Activated T-cell treated with anti-CD3 and anti-CD28 coated beads, Interleukin-2, amount 50 U/mL, for 72 hours (primary cell): ENCODE results near the gene PHF12. TPM values are rescaled to one million over a fixed set of nuclear protein-coding genes. Genes with fewer than 3 reads are reported as not detected.
"Not testable (repeated sequence)": the region's sequence is repeated elsewhere in the genome, so short reads cannot be mapped to it uniquely, and the experiment has no call there.

ENCODE experiments used
- ATAC-seq, 2 donors: fragments of 150-1000 bp; cut with Tn5 transposase; replicated peaks in 1 of 2; 2 replicates each; pipeline ENCODE4 v1.10.0; 2021; ENCODE audit warnings: moderate library complexity in 2 of 2, mild to moderate bottlenecking in 1 of 2
- DNase-seq, 2 donors: peaks; one replicate each; pipeline ENCODE4 v3.0.0; 2021 to 2022; ENCODE audit warnings: mixed read lengths in 1 of 2
- H3K27ac Mint-ChIP-seq: one replicate; pipeline ENCODE4 v1.8.0; 2022; ENCODE audit warnings: mild to moderate bottlenecking, moderate library complexity, mixed read lengths
- H3K27me3 Mint-ChIP-seq: one replicate; pipeline ENCODE4 v1.8.0; 2022; ENCODE audit warnings: low read depth, mixed read lengths
- H3K36me3 Mint-ChIP-seq, 2 donors: one replicate each; pipeline ENCODE4 v1.8.0; 2022; ENCODE audit warnings: mixed read lengths in 2 of 2, mild to moderate bottlenecking in 1 of 2; ENCODE audit not compliant: insufficient read depth in 2 of 2
- H3K4me1 Mint-ChIP-seq: one replicate; pipeline ENCODE4 v1.8.0; 2022; ENCODE audit warnings: low read depth, mixed read lengths
- H3K4me3 Mint-ChIP-seq, 2 donors: one replicate each; pipeline ENCODE4 v1.8.0; 2022; ENCODE audit warnings: mild to moderate bottlenecking in 2 of 2, mixed read lengths in 2 of 2, moderate library complexity in 2 of 2
- H3K9me3 Mint-ChIP-seq, 2 donors: one replicate each; pipeline ENCODE4 v1.8.0; 2022; ENCODE audit warnings: mixed read lengths in 2 of 2
- total RNA-seq, 2 donors: library from RNA; stranded (reverse); gene quantifications; one replicate each; pipeline ENCODE4 v1.2.3, GENCODE V29; 2022

The PHF12 gene
- total RNA-seq, 2 donors from 2014 or later = 67.7 to 81.6 TPM

GRCh38 chr17:28944862-28945741, 6.2 kb downstream of the PHF12 start:
- peak overlapping the region; percentile 92 for H3K27ac Mint-ChIP-seq

GRCh38 chr17:28944343-28944742, 7.0 kb downstream of the PHF12 start:
- Mint-ChIP-seq H3K36me3 (peaks cover 9 to 53% of the 10 kb centered on the region in 2 donors), H3K27me3 (no peaks in the 10 kb centered on the region), H3K9me3 (no peaks in the 10 kb centered on the region), H3K4me3 (peak overlapping the region; percentile 6 to 10), H3K27ac (no peak overlapping the region), H3K4me1 (peaks cover 89% of the 10 kb centered on the region)
- ATAC-seq = no peak
- DNase-seq = no peak

More at GRCh38 chr17:28944862-28945741, 6.2 kb downstream of the PHF12 start:
- Mint-ChIP-seq H3K4me1 (peaks cover 83% of the 10 kb centered on the region), H3K4me3 (peak overlapping the region; percentile 91 to 96), H3K36me3 (peaks cover 9 to 49% of the 10 kb centered on the region in 2 donors), H3K27me3 (no peaks in the 10 kb centered on the region), H3K9me3 (no peaks in the 10 kb centered on the region)
- no peak for DNase-seq
- no peak for ATAC-seq

DNA sequence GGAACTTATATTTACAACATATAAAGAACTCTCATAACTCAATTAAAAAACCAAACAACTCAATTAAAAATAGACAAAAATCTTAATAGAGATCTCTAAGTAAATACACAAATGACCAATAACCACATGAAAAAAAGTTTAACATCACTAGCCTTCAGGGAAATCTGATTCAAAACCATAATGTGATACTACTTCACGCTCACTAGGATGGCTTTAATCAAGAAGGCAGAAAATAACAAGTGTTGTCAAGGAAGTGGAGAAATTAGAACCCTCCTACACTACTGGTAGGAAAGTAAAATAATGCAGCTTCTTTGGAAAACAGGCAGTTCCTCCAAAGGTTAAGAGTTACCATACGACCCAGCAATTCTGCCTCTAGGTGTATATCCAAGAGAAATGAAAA, 8.4 kb downstream of the PHF12 start:
- Mint-ChIP-seq H3K9me3 (no peaks in the 10 kb centered on the region), H3K27ac (no peak overlapping the region), H3K4me1 (peaks cover 92% of the 10 kb centered on the region), H3K27me3 (no peaks in the 10 kb centered on the region), H3K36me3 (peaks cover 9 to 45% of the 10 kb centered on the region in 2 donors), H3K4me3 (no peak overlapping the region)
- ATAC-seq (no peak), DNase-seq (no peak)

DNA sequence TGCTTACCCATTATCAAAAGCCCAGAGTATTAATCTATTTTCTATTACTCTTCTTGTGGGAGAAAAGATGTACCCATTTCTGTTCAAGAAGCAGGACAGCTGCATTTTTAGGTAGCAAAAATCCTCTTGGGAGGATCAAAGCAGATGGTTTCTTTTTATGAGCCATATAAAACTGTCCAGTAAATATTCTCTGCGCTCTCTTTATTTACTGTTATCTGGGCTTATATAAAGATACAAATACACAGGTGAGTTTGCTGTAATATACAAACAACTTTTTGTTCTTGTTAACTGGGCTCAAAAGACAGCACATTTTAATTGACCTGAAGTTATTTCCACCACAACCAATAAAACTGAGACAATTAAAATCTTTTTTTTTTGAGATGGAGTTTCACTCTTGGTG, 10.1 kb downstream of the PHF12 start:
- Mint-ChIP-seq H3K4me3 (peak overlapping the region in 1 of 2 donors; percentile 52), H3K27ac (no peak overlapping the region), H3K27me3 (no peaks in the 10 kb centered on the region), H3K36me3 (peaks cover 9 to 38% of the 10 kb centered on the region in 2 donors), H3K9me3 (no peaks in the 10 kb centered on the region), H3K4me1 (peaks cover 90% of the 10 kb centered on the region)
- ATAC-seq (no peak), DNase-seq (no peak)

DNA sequence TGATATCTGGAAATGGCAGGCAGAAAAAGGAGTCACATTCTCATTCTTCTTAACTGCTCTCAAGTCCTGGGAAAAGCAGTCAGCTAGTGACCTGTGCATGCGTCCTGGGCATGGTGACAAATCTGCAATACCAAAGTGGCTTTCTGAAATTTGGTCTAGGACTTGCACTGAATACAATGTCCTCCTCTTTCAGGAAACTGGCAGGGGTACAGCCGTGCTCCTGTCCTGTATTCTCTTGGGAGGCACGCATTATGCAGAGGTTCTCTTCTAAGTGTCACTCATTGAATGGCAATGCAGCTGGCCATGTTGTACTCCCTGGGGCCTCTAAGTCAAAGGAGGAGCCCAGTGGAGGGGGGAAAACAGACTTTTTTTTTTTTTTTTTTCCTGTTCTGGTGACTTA, 10.6 kb downstream of the PHF12 start:
- Mint-ChIP-seq H3K4me1 (peaks cover 90% of the 10 kb centered on the region), H3K4me3 (peak overlapping the region in 1 of 2 donors; percentile 52), H3K27ac (no peak overlapping the region), H3K9me3 (no peaks in the 10 kb centered on the region), H3K36me3 (peaks cover 6 to 37% of the 10 kb centered on the region in 2 donors), H3K27me3 (no peaks in the 10 kb centered on the region)
- ATAC-seq (no peak), DNase-seq (no peak)

GRCh38 chr17:28940142-28940541, 11.2 kb downstream of the PHF12 start:
- H3K27ac Mint-ChIP-seq = peak overlapping the region; percentile 58
- no peaks in the 10 kb centered on the region for H3K27me3 Mint-ChIP-seq
- H3K9me3 Mint-ChIP-seq = no peaks in the 10 kb centered on the region
- DNase-seq = no peak
- ATAC-seq = peak in 1 of 2 donors; percentile 48
- H3K4me3 Mint-ChIP-seq = peak overlapping the region in 1 of 2 donors; percentile 52
- H3K36me3 Mint-ChIP-seq = peaks cover 5 to 35% of the 10 kb centered on the region in 2 donors
- H3K4me1 Mint-ChIP-seq = peaks cover 88% of the 10 kb centered on the region

DNA sequence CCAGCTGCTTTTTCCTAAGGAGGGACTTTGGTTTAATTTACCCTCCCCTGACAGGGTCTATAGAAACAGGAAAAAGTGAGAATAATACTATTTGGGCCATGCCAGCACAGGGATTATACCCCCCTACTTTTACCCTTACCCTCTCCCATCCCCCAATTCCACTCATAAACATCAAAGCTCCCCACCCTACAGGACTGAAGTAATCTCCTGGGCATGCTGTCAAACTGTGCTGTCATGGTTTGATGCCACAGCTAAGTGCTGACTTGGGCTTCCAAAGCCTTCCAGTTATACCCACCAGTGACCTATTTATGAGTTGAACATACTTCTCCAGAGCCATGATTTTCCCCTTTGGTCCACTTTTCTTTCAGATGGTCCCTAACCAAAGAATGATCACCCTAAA, 12.8 kb downstream of the PHF12 start:
- H3K27me3 Mint-ChIP-seq = no peaks in the 10 kb centered on the region
- no peak for DNase-seq
- H3K4me3 Mint-ChIP-seq = no peak overlapping the region
- H3K4me1 Mint-ChIP-seq = peaks cover 85% of the 10 kb centered on the region
- peak overlapping the region; percentile 76 for H3K27ac Mint-ChIP-seq
- peaks cover 2 to 30% of the 10 kb centered on the region in 2 donors for H3K36me3 Mint-ChIP-seq
- H3K9me3 Mint-ChIP-seq = no peaks in the 10 kb centered on the region
- no peak for ATAC-seq

- Mint-ChIP-seq H3K27me3 (no peaks in the 10 kb centered on the region), H3K27ac (no peak overlapping the region), H3K36me3 (peaks cover 0 to 23% of the 10 kb centered on the region in 2 donors), H3K4me3 (peak overlapping the region in 1 of 2 donors; percentile 41), H3K4me1 (peaks cover 75% of the 10 kb centered on the region), H3K9me3 (no peaks in the 10 kb centered on the region)
- ATAC-seq (no peak), DNase-seq (no peak)
These were observed 14.1 kb downstream of the PHF12 start for GRCh38 chr17:28937044-28937729.

- Mint-ChIP-seq H3K36me3 (peaks cover 0 to 21% of the 10 kb centered on the region in 2 donors), H3K9me3 (no peaks in the 10 kb centered on the region), H3K4me1 (peaks cover 71% of the 10 kb centered on the region), H3K4me3 (no peak overlapping the region), H3K27me3 (no peaks in the 10 kb centered on the region), H3K27ac (peak overlapping the region; percentile 63)
- ATAC-seq (no peak), DNase-seq (no peak)
These were observed 15.4 kb downstream of the PHF12 start for GRCh38 chr17:28935744-28936460.

DNA sequence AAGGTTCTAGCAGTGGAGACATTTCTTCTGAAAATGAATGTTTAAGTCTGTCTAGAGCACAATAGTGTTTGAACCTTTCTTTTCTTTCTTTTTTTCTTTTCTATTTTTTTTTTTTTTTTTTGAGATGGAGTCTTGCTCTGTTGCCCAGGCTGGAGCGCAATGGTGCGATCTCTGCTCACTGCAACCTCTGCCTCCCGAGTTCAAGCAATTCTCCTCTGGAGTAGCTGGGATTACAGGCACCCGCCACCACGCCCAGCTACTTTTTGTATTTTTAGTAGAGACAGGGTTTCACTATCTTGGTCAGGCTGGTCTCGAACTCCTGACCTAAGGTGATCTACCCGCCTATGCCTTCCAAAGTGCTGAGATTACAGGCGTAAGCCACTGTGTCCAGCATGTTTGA, 16.8 kb downstream of the PHF12 start:
- ATAC-seq, H3K27me3 Mint-ChIP-seq: not testable (repeated sequence)
- peaks cover 68% of the 10 kb centered on the region for H3K4me1 Mint-ChIP-seq

GRCh38 chr17:28929787-28930186, 21.5 kb downstream of the PHF12 start:
- H3K9me3 Mint-ChIP-seq = peaks cover 3 to 13% of the 10 kb centered on the region in 2 donors
- ATAC-seq (no peak), DNase-seq (no peak)
- peak overlapping the region; percentile 1 for H3K27ac Mint-ChIP-seq
- peaks cover 31 to 51% of the 10 kb centered on the region in 2 donors for H3K36me3 Mint-ChIP-seq
- no peaks in the 10 kb centered on the region for H3K27me3 Mint-ChIP-seq
- H3K4me3 Mint-ChIP-seq = no peak overlapping the region
- peaks cover 69% of the 10 kb centered on the region for H3K4me1 Mint-ChIP-seq

More for the DNA sequence above, 16.8 kb downstream of the PHF12 start:
- peaks cover 8 to 24% of the 10 kb centered on the region in 2 donors for H3K36me3 Mint-ChIP-seq
- H3K4me3 Mint-ChIP-seq, H3K27ac Mint-ChIP-seq, H3K9me3 Mint-ChIP-seq, DNase-seq: not testable (repeated sequence)

DNA sequence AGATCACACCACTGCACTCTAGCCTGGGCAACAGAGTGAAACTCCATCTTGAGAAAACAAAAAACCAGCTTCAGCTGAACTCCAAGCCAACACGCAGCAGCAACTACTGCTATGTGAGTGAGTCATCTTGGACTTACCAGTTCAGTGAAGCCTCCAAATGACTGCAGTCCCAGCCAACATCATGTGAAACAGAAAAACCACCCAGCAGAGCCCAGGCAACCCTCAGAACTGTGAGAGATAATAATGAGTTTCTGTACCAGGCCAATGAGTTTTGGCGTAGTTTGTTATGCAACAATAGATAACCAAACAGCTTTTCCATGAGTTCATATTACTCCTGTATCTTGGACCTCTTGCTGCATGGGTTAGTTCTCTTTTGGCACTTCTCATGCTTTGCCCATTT, 23.3 kb downstream of the PHF12 start:
- H3K36me3 Mint-ChIP-seq = peaks cover 39 to 62% of the 10 kb centered on the region in 2 donors
- peaks cover 3 to 13% of the 10 kb centered on the region in 2 donors for H3K9me3 Mint-ChIP-seq
- H3K4me3 Mint-ChIP-seq = no peak overlapping the region
- peaks cover 71% of the 10 kb centered on the region for H3K4me1 Mint-ChIP-seq
- H3K27me3 Mint-ChIP-seq = no peaks in the 10 kb centered on the region
- DNase-seq (peak; percentile 39 to 68), ATAC-seq (peak; percentile 77 to 85)
- H3K27ac Mint-ChIP-seq = no peak overlapping the region
